Caco-2 (cell line): ENCODE measurements around the gene DRAP1. TPM values are rescaled to one million over a fixed set of nuclear protein-coding genes. Genes with fewer than 3 reads are reported as not detected.

Source experiments
- BruUV-seq: library from RNA; stranded (reverse); fragments of 400-500 nt; replicated peaks from 2 replicates; lab custom pipeline; 2021; lab: Mats Ljungman, UMichigan
- CTCF ChIA-PET: fragments of 300-600 bp; sonication (Branson Sonifier 250); formaldehyde crosslinking; loops from one replicate; lab custom pipeline; 2022; ENCODE audit warnings: antibody characterized with exemption; lab: Charles Lee
- POLR2A ChIA-PET: fragments of 300-600 bp; sonication (Branson Sonifier 250); formaldehyde crosslinking; loops from one replicate; lab custom pipeline; 2022; ENCODE audit warnings: antibody characterized with exemption; lab: Charles Lee
- DNase-seq, 2 experiments: peaks; one replicate each; pipeline versions ENCODE4 v3.0.0 to v3.0.0-alpha.2; 2020 to 2022
- H3K27me3 ChIP-seq: replicated peaks from 2 replicates; pipeline ENCODE4 v1.6.0; 2011; ENCODE audit warnings: low read length; ENCODE audit not compliant: control insufficient read depth, insufficient read depth
- H3K36me3 ChIP-seq: 2 replicates; pipeline ENCODE4 v1.5.1; 2011; ENCODE audit warnings: low read length; ENCODE audit not compliant: control insufficient read depth, insufficient read depth
- H3K4me1 ChIP-seq: fragments of 250-450 bp; sonication (Bioruptor Pico); 2 replicates; pipeline ENCODE4 v1.5.1; 2020; ENCODE audit warnings: mild to moderate bottlenecking
- H3K4me3 ChIP-seq: 2 replicates; pipeline ENCODE4 v1.5.1; 2011; ENCODE audit warnings: low read depth, mild to moderate bottlenecking, control low read depth, low read length
- H3K9me3 ChIP-seq: fragments of 250-450 bp; sonication (Bioruptor Pico); 2 replicates; pipeline ENCODE4 v1.5.1; 2020; ENCODE audit warnings: mild to moderate bottlenecking, moderate library complexity
- H3K27ac Mint-ChIP-seq: one replicate; pipeline ENCODE4 v1.8.0; 2022; ENCODE audit warnings: mixed read lengths; ENCODE audit not compliant: unreplicated experiment
- H3K27me3 Mint-ChIP-seq: one replicate; pipeline ENCODE4 v1.8.0; 2022; ENCODE audit warnings: mixed read lengths; ENCODE audit not compliant: insufficient read depth, unreplicated experiment
- H3K36me3 Mint-ChIP-seq: one replicate; pipeline ENCODE4 v1.8.0; 2022; ENCODE audit warnings: mild to moderate bottlenecking, mixed read lengths; ENCODE audit not compliant: insufficient read depth, unreplicated experiment
- H3K4me1 Mint-ChIP-seq: one replicate; pipeline ENCODE4 v1.8.0; 2022; ENCODE audit warnings: low read depth, mixed read lengths; ENCODE audit not compliant: unreplicated experiment
- H3K4me3 Mint-ChIP-seq: one replicate; pipeline ENCODE4 v1.8.0; 2022; ENCODE audit warnings: mild to moderate bottlenecking, moderate library complexity, mixed read lengths; ENCODE audit not compliant: unreplicated experiment
- H3K9me3 Mint-ChIP-seq: one replicate; pipeline ENCODE4 v1.8.0; 2022; ENCODE audit warnings: mixed read lengths; ENCODE audit not compliant: unreplicated experiment
- intact Hi-C: fragments of 100-400 bp; cut with micrococcal nuclease; formaldehyde crosslinking; loops from one replicate; pipeline ENCODE4 v1.10.0; 2022; ENCODE audit not compliant: unreplicated experiment
- total RNA-seq: library from RNA; stranded (reverse); gene quantifications from 2 replicates; pipeline ENCODE4 v1.2.3, GENCODE V29; 2022
- TF ChIP-seq, protein P1 (sequence below), 2 experiments: fragments of 200-600 bp in 1 of 2; IDR thresholded peaks; 1 replicate in 1 of 2; 2 replicates in 1 of 2; pipeline versions ENCODE4 v1.5.1 to v1.8.0; 2011 to 2022; ENCODE audit warnings: antibody characterized with exemption in 1 of 2, control low read depth in 1 of 2, inconsistent platforms in 1 of 2, low read depth in 1 of 2, low read length in 1 of 2, mild to moderate bottlenecking in 1 of 2, moderate library complexity in 1 of 2; ENCODE audit not compliant: insufficient read depth in 1 of 2, severe bottlenecking in 1 of 2, unreplicated experiment in 1 of 2

DRAP1 gene
- total RNA-seq, 1 experiment from 2014 or later: 91.0 TPM

DNA sequence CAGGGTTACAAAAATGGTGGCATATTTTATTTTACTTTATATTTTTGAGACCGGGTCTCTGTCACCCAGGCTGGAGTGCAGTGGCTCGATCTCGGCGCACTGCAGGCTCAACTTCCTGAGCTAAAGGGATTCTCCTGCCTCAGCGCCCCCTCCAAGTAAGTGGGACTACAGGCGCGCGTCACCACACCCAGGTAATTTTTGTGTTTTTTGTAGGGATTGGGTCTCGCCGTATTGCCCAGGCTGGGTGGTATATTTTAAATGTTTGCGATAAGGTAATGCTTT is 18.4 kb upstream of the DRAP1 start:
- intact Hi-C loops: loop anchor here (1.0 kb wide), 2 partner anchors 10 to 13 kb away; partner anchors contain the start of gene FIBP
- no peaks in the 10 kb centered on the region; the same call in 1 of the 2 replicates for H3K27me3 ChIP-seq
- TF ChIP-seq, protein P1, sequence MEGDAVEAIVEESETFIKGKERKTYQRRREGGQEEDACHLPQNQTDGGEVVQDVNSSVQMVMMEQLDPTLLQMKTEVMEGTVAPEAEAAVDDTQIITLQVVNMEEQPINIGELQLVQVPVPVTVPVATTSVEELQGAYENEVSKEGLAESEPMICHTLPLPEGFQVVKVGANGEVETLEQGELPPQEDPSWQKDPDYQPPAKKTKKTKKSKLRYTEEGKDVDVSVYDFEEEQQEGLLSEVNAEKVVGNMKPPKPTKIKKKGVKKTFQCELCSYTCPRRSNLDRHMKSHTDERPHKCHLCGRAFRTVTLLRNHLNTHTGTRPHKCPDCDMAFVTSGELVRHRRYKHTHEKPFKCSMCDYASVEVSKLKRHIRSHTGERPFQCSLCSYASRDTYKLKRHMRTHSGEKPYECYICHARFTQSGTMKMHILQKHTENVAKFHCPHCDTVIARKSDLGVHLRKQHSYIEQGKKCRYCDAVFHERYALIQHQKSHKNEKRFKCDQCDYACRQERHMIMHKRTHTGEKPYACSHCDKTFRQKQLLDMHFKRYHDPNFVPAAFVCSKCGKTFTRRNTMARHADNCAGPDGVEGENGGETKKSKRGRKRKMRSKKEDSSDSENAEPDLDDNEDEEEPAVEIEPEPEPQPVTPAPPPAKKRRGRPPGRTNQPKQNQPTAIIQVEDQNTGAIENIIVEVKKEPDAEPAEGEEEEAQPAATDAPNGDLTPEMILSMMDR (IDR thresholded peaks at IDR 0.05; ENCODE audit: insufficient read depth in 1 of 2, low read depth in 1 of 2, low read length in 1 of 2, severe bottlenecking in 1 of 2, unreplicated experiment in 1 of 2): no peak
- Mint-ChIP-seq H3K4me3 (peak overlapping the region; percentile 79), H3K36me3 (peaks cover 13% of the 10 kb centered on the region), H3K27me3 (no peaks in the 10 kb centered on the region), H3K9me3 (no peaks in the 10 kb centered on the region), H3K4me1 (peaks cover 22% of the 10 kb centered on the region), H3K27ac (peak overlapping the region; percentile 35)
- DNase-seq: no peak
- no peaks in the 10 kb centered on the region for H3K9me3 ChIP-seq
- H3K4me3 ChIP-seq: peak overlapping the region; percentile 75
- POLR2A ChIA-PET: interaction anchor here (0.6 to 2.7 kb wide), 4 partner anchors 8 to 42 kb away, joined by 3 to 27 read pairs (median 4); partner anchors contain the start of gene CCDC85B
- CTCF ChIA-PET: interaction anchor here (1.0 to 4.3 kb wide), 4 partner anchors 10 to 16 kb away, joined by 7 to 36 read pairs (median 20); partner anchors contain the start of genes CCDC85B and FIBP
- H3K36me3 ChIP-seq: no peaks in the 10 kb centered on the region
- peaks cover 29% of the 10 kb centered on the region for H3K4me1 ChIP-seq
- BruUV-seq: TSS peak; percentile 85

- Histone ChIP-seq H3K9me3 (no peaks in the 10 kb centered on the region), H3K4me3 (no peak overlapping the region), H3K27me3 (no peaks in the 10 kb centered on the region; the same call in 1 of the 2 replicates), H3K4me1 (peaks cover 29% of the 10 kb centered on the region), H3K36me3 (no peaks in the 10 kb centered on the region)
- no peaks in the 10 kb centered on the region for H3K27me3 Mint-ChIP-seq
- no TSS peak for BruUV-seq
- DNase-seq: peak; percentile 62 to 78
- TF ChIP-seq, protein P1 (IDR thresholded peaks at IDR 0.05; ENCODE audit: insufficient read depth in 1 of 2, low read depth in 1 of 2, low read length in 1 of 2, severe bottlenecking in 1 of 2, unreplicated experiment in 1 of 2): no peak
- peak overlapping the region; percentile 58 for H3K27ac Mint-ChIP-seq
- intact Hi-C loops: no loop called here
- POLR2A ChIA-PET: interaction anchor here (1.0 kb wide), 1 partner anchor 12 kb away, joined by 4 read pairs; no protein-coding TSS in a partner anchor
- peaks cover 22% of the 10 kb centered on the region for H3K4me1 Mint-ChIP-seq
- CTCF ChIA-PET: interaction anchor here (3.8 kb wide), 1 partner anchor 15 kb away, joined by 36 read pairs; the partner anchor contains the start of gene FIBP
- no peaks in the 10 kb centered on the region for H3K9me3 Mint-ChIP-seq
- H3K4me3 Mint-ChIP-seq: no peak overlapping the region
- peaks cover 13% of the 10 kb centered on the region for H3K36me3 Mint-ChIP-seq
Observed at GRCh38 chr11:65903068-65903481, 16.2 kb upstream of the DRAP1 start.

- TF ChIP-seq, protein P1 (IDR thresholded peaks at IDR 0.05; ENCODE audit: insufficient read depth in 1 of 2, low read depth in 1 of 2, low read length in 1 of 2, severe bottlenecking in 1 of 2, unreplicated experiment in 1 of 2): no peak
- intact Hi-C loops: no loop called here
- Histone ChIP-seq H3K36me3 (no peaks in the 10 kb centered on the region), H3K27me3 (no peaks in the 10 kb centered on the region; the same call in 1 of the 2 replicates), H3K4me3 (no peak overlapping the region), H3K9me3 (no peaks in the 10 kb centered on the region), H3K4me1 (peaks cover 25% of the 10 kb centered on the region)
- peaks cover 11% of the 10 kb centered on the region for H3K36me3 Mint-ChIP-seq
- H3K27me3 Mint-ChIP-seq: no peaks in the 10 kb centered on the region
- H3K9me3 Mint-ChIP-seq: no peaks in the 10 kb centered on the region
- CTCF ChIA-PET: interaction anchor here (3.8 kb wide), 1 partner anchor 16 kb away, joined by 36 read pairs; the partner anchor contains the start of gene FIBP
- POLR2A ChIA-PET: interaction anchor here (1.0 kb wide), 1 partner anchor 13 kb away, joined by 4 read pairs; no protein-coding TSS in a partner anchor
- peaks cover 22% of the 10 kb centered on the region for H3K4me1 Mint-ChIP-seq
- H3K27ac Mint-ChIP-seq: peak overlapping the region; percentile 58
- no peak for DNase-seq
- no TSS peak for BruUV-seq
- no peak overlapping the region for H3K4me3 Mint-ChIP-seq
Observed at GRCh38 chr11:65903715-65904114, 15.5 kb upstream of the DRAP1 start.
